ENCODE measurements around the gene ALDH1B1. TPM values are rescaled to one million over a fixed set of nuclear protein-coding genes. Genes with fewer than 3 reads are reported as not detected.

Gene ALDH1B1
- total RNA-seq, 5 donors from 2014 or later (not counting 1 experiment from before 2014, with no cell fraction given), result 2.0 to 8.2 (median 5.2) TPM

- WGBS (ENCODE audit: insufficient coverage), result 75% methylated on average over 1 of the region's 6 CpGs
- Mint-ChIP-seq H3K27me3 (peaks cover 3 to 19% of the 10 kb centered on the region in 2 donors), H3K9me3 (no peaks in the 10 kb centered on the region), H3K36me3 (no peaks in the 10 kb centered on the region), H3K27ac (no peak overlapping the region), H3K4me1 (no peaks in the 10 kb centered on the region), H3K4me3 (no peak overlapping the region)
- no peaks in the 10 kb centered on the region for H3K36me3 ChIP-seq (ENCODE audit: control insufficient read depth in 2 of 2, extremely low read depth in 1 of 2, insufficient read depth in 1 of 2, low read length in 1 of 2)
- ChIA-PET CTCF (no interaction called here), POLR2A (interaction anchor here in 1 of 2 donors (0.6 kb wide), 1 partner anchor 40 kb away, joined by 3 read pairs; no protein-coding TSS in a partner anchor)
- peaks cover 0 to 21% of the 10 kb centered on the region in 2 experiments for H3K27me3 ChIP-seq (replicated peaks in 1 of 2; ENCODE audit: control insufficient read depth in 2 of 2, extremely low read depth in 1 of 2, insufficient read depth in 2 of 2, low read length in 1 of 2)
- DNase-seq (no peak), ATAC-seq (replicated peaks in 1 of 4) (no peak)
- H3K27ac ChIP-seq (ENCODE audit: low read length), result no peak overlapping the region
- no peaks in the 10 kb centered on the region for H3K9me3 ChIP-seq
- no peak overlapping the region for H3K4me3 ChIP-seq (ENCODE audit: control insufficient read depth in 1 of 2, extremely low read depth in 1 of 2, low read length in 1 of 2)
- no peaks in the 10 kb centered on the region for H3K4me1 ChIP-seq (ENCODE audit: control insufficient read depth in 1 of 2, extremely low read depth in 1 of 2, insufficient read depth in 2 of 2, low read length in 2 of 2)
Observed at GRCh38 chr9:38412751-38413150, 20.2 kb downstream of the ALDH1B1 start.

GRCh38 chr9:38413283-38413682, 20.8 kb downstream of the ALDH1B1 start:
- POLR2A ChIA-PET, result no interaction called here
- Histone ChIP-seq H3K36me3 (ENCODE audit: control insufficient read depth in 2 of 2, extremely low read depth in 1 of 2, insufficient read depth in 1 of 2, low read length in 1 of 2) (no peaks in the 10 kb centered on the region), H3K4me1 (ENCODE audit: control insufficient read depth in 1 of 2, extremely low read depth in 1 of 2, insufficient read depth in 2 of 2, low read length in 2 of 2) (no peaks in the 10 kb centered on the region), H3K9me3 (no peaks in the 10 kb centered on the region), H3K27me3 (replicated peaks in 1 of 2; ENCODE audit: control insufficient read depth in 2 of 2, extremely low read depth in 1 of 2, insufficient read depth in 2 of 2, low read length in 1 of 2) (peaks cover 0 to 21% of the 10 kb centered on the region in 2 experiments), H3K4me3 (ENCODE audit: control insufficient read depth in 1 of 2, extremely low read depth in 1 of 2, low read length in 1 of 2) (no peak overlapping the region), H3K27ac (ENCODE audit: low read length) (no peak overlapping the region)
- ATAC-seq (replicated peaks in 1 of 4), result no peak
- DNase-seq, result no peak
- Mint-ChIP-seq H3K4me1 (no peaks in the 10 kb centered on the region), H3K27ac (no peak overlapping the region), H3K9me3 (no peaks in the 10 kb centered on the region), H3K36me3 (no peaks in the 10 kb centered on the region), H3K27me3 (peaks cover 3 to 19% of the 10 kb centered on the region in 2 donors), H3K4me3 (no peak overlapping the region)
- CTCF ChIA-PET, result no interaction called here
- 75% methylated on average over 3 of the region's 7 CpGs for WGBS (ENCODE audit: insufficient coverage)

GRCh38 chr9:38414040-38414723, 21.7 kb downstream of the ALDH1B1 start:
- H3K9me3 ChIP-seq, result no peaks in the 10 kb centered on the region
- ChIA-PET POLR2A (no interaction called here), CTCF (no interaction called here)
- H3K27me3 ChIP-seq (replicated peaks in 1 of 2; ENCODE audit: control insufficient read depth in 2 of 2, extremely low read depth in 1 of 2, insufficient read depth in 2 of 2, low read length in 1 of 2), result peaks cover 0 to 21% of the 10 kb centered on the region in 2 experiments
- H3K4me3 ChIP-seq (ENCODE audit: control insufficient read depth in 1 of 2, extremely low read depth in 1 of 2, low read length in 1 of 2), result no peak overlapping the region
- H3K36me3 ChIP-seq (ENCODE audit: control insufficient read depth in 2 of 2, extremely low read depth in 1 of 2, insufficient read depth in 1 of 2, low read length in 1 of 2), result no peaks in the 10 kb centered on the region
- Mint-ChIP-seq H3K27me3 (peaks cover 3 to 19% of the 10 kb centered on the region in 2 donors), H3K27ac (no peak overlapping the region), H3K9me3 (no peaks in the 10 kb centered on the region), H3K4me1 (no peaks in the 10 kb centered on the region), H3K4me3 (no peak overlapping the region), H3K36me3 (no peaks in the 10 kb centered on the region)
- H3K27ac ChIP-seq (ENCODE audit: low read length), result no peak overlapping the region
- ATAC-seq (replicated peaks in 1 of 4) (no peak), DNase-seq (no peak)
- H3K4me1 ChIP-seq (ENCODE audit: control insufficient read depth in 1 of 2, extremely low read depth in 1 of 2, insufficient read depth in 2 of 2, low read length in 2 of 2), result no peaks in the 10 kb centered on the region
- 69% methylated on average over 3 of the region's 24 CpGs for WGBS (ENCODE audit: insufficient coverage)

GRCh38 chr9:38415856-38416255, 23.4 kb downstream of the ALDH1B1 start:
- POLR2A ChIA-PET, result no interaction called here

GRCh38 chr9:38416461-38416860, 24.0 kb downstream of the ALDH1B1 start:
- CTCF ChIA-PET, result interaction anchor here in 1 of 2 donors (1.3 kb wide), 1 partner anchor 19 kb away, joined by 3 read pairs; no protein-coding TSS in a partner anchor
- 50% methylated on average over 2 of the region's 4 CpGs for WGBS (ENCODE audit: insufficient coverage)
- POLR2A ChIA-PET, result no interaction called here

More at GRCh38 chr9:38415856-38416255, 23.4 kb downstream of the ALDH1B1 start:
- DNase-seq (no peak), ATAC-seq (replicated peaks in 1 of 4) (no peak)
- CTCF ChIA-PET, result no interaction called here
- no peak overlapping the region for H3K27ac Mint-ChIP-seq
- no peaks in the 10 kb centered on the region for H3K36me3 Mint-ChIP-seq
- Histone ChIP-seq H3K9me3 (no peaks in the 10 kb centered on the region), H3K27ac (ENCODE audit: low read length) (no peak overlapping the region), H3K36me3 (ENCODE audit: control insufficient read depth in 2 of 2, extremely low read depth in 1 of 2, insufficient read depth in 1 of 2, low read length in 1 of 2) (no peaks in the 10 kb centered on the region), H3K27me3 (replicated peaks in 1 of 2; ENCODE audit: control insufficient read depth in 2 of 2, extremely low read depth in 1 of 2, insufficient read depth in 2 of 2, low read length in 1 of 2) (peaks cover 0 to 24% of the 10 kb centered on the region in 2 experiments), H3K4me3 (ENCODE audit: control insufficient read depth in 1 of 2, extremely low read depth in 1 of 2, low read length in 1 of 2) (no peak overlapping the region), H3K4me1 (ENCODE audit: control insufficient read depth in 1 of 2, extremely low read depth in 1 of 2, insufficient read depth in 2 of 2, low read length in 2 of 2) (no peaks in the 10 kb centered on the region)
- no peaks in the 10 kb centered on the region for H3K9me3 Mint-ChIP-seq
- no peaks in the 10 kb centered on the region for H3K4me1 Mint-ChIP-seq
- 81% methylated on average over 8 of the region's 8 CpGs for WGBS (ENCODE audit: insufficient coverage)
- H3K27me3 Mint-ChIP-seq, result peaks cover 13 to 14% of the 10 kb centered on the region in 2 donors
- no peak overlapping the region for H3K4me3 Mint-ChIP-seq

GRCh38 chr9:38417003-38417945, 24.8 kb downstream of the ALDH1B1 start:
- no peak overlapping the region for H3K4me3 ChIP-seq (ENCODE audit: control insufficient read depth in 1 of 2, extremely low read depth in 1 of 2, low read length in 1 of 2)
- peaks cover 14 to 27% of the 10 kb centered on the region in 2 donors for H3K27me3 Mint-ChIP-seq
- WGBS (ENCODE audit: insufficient coverage), result 94% methylated on average over 4 of the region's 8 CpGs
- ChIA-PET POLR2A (no interaction called here), CTCF (interaction anchor here (0.6 to 1.3 kb wide), 3 partner anchors 19 to 111 kb away, joined by 3 to 5 read pairs (median 3); no protein-coding TSS in a partner anchor)
- H3K27me3 ChIP-seq (replicated peaks in 1 of 2; ENCODE audit: control insufficient read depth in 2 of 2, extremely low read depth in 1 of 2, insufficient read depth in 2 of 2, low read length in 1 of 2), result peaks cover 0 to 31% of the 10 kb centered on the region in 2 experiments
- no peak overlapping the region for H3K4me3 Mint-ChIP-seq
- H3K9me3 ChIP-seq, result no peaks in the 10 kb centered on the region
- DNase-seq (peak in 17 of 35 experiments; percentile 8 to 40 (median 18)), ATAC-seq (replicated peaks in 1 of 4) (no peak)
- H3K36me3 Mint-ChIP-seq, result no peaks in the 10 kb centered on the region
- no peak overlapping the region for H3K27ac ChIP-seq (ENCODE audit: low read length)
- no peak overlapping the region for H3K27ac Mint-ChIP-seq
- H3K9me3 Mint-ChIP-seq, result no peaks in the 10 kb centered on the region
- no peaks in the 10 kb centered on the region for H3K4me1 Mint-ChIP-seq
- H3K36me3 ChIP-seq (ENCODE audit: control insufficient read depth in 2 of 2, extremely low read depth in 1 of 2, insufficient read depth in 1 of 2, low read length in 1 of 2), result no peaks in the 10 kb centered on the region
- H3K4me1 ChIP-seq (ENCODE audit: control insufficient read depth in 1 of 2, extremely low read depth in 1 of 2, insufficient read depth in 2 of 2, low read length in 2 of 2), result no peaks in the 10 kb centered on the region

More at GRCh38 chr9:38416461-38416860, 24.0 kb downstream of the ALDH1B1 start:
- peaks cover 0 to 25% of the 10 kb centered on the region in 2 experiments for H3K27me3 ChIP-seq (replicated peaks in 1 of 2; ENCODE audit: control insufficient read depth in 2 of 2, extremely low read depth in 1 of 2, insufficient read depth in 2 of 2, low read length in 1 of 2)
- Mint-ChIP-seq H3K36me3 (no peaks in the 10 kb centered on the region), H3K4me1 (no peaks in the 10 kb centered on the region), H3K27me3 (peaks cover 17 to 19% of the 10 kb centered on the region in 2 donors), H3K27ac (no peak overlapping the region), H3K4me3 (no peak overlapping the region), H3K9me3 (no peaks in the 10 kb centered on the region)
- ATAC-seq (replicated peaks in 1 of 4), result no peak
- H3K27ac ChIP-seq (ENCODE audit: low read length), result no peak overlapping the region
- H3K36me3 ChIP-seq (ENCODE audit: control insufficient read depth in 2 of 2, extremely low read depth in 1 of 2, insufficient read depth in 1 of 2, low read length in 1 of 2), result no peaks in the 10 kb centered on the region
- DNase-seq, result no peak
- H3K4me3 ChIP-seq (ENCODE audit: control insufficient read depth in 1 of 2, extremely low read depth in 1 of 2, low read length in 1 of 2), result no peak overlapping the region
- no peaks in the 10 kb centered on the region for H3K4me1 ChIP-seq (ENCODE audit: control insufficient read depth in 1 of 2, extremely low read depth in 1 of 2, insufficient read depth in 2 of 2, low read length in 2 of 2)
- H3K9me3 ChIP-seq, result no peaks in the 10 kb centered on the region
